GM15510 (cell line): Measurements from ENCODE around the gene GSK3A.

ENCODE experiments used
- POLR2A ChIP-seq: IDR thresholded peaks from 3 replicates; pipeline ENCODE4 v1.6.1; 2011; ENCODE audit warnings: borderline replicate concordance; ENCODE audit not compliant: insufficient read length; ENCODE audit errors: extremely low read depth

GSK3A gene

GRCh38 chr19:42242512-42243409, at the start of gene GSK3A:
Gene GSK3A, minus strand, starts transcription at chr19:42242602. Its CDS starts 137 bp downstream, at chr19:42242465.
- TF ChIP-seq POLR2A: peak; percentile 92

GRCh38 chr19:42291435-42291810, 49.0 kb upstream of the GSK3A start:
- TF ChIP-seq POLR2A: no peak

DNA sequence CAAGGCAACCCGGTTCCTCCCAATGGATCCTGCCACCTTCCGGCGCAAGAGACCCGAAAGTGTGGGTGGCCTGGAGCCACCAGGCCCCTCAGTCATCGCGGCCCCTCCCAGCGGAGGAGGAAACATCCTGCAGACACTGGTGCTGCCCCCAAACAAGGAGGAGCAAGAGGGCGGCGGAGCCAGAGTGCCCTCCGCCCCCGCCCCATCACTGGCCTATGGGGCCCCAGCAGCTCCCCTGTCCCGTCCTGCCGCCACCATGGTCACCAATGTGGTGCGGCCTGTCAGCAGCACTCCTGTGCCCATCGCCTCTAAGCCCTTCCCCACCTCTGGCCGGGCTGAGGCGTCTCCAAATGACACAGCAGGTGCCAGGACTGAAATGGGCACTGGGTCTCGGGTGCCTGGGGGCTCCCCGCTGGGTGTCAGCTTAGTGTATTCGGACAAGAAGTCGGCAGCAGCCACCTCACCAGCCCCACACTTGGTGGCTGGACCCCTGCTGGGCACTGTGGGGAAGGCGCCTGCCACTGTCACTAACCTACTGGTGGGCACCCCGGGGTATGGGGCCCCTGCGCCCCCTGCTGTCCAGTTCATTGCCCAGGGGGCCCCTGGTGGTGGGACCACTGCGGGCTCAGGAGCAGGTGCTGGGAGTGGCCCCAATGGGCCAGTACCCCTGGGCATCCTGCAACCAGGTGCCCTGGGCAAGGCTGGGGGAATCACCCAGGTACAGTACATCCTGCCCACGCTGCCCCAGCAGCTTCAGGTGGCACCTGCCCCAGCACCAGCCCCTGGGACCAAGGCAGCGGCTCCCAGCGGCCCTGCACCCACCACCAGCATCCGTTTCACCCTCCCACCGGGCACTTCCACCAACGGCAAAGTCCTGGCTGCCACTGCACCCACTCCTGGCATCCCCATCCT, 48.4 kb upstream of the GSK3A start:
- no peak for TF ChIP-seq POLR2A

DNA sequence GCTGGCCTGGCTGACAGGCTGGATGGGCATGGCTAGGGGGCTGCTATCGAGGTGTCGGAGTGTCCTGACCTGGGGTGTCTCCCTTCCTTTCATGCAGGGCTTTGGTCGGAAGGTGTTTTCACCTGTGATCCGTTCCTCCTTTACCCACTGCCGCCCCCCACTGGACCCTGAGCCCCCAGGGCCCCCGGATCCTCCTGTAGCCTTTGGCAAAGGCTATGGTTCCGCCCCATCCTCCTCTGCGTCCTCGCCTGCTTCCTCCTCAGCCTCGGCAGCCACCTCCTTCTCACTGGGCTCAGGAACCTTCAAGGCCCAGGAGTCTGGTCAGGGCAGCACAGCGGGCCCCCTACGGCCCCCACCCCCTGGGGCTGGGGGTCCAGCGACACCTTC, 47.7 kb upstream of the GSK3A start:
- no peak for TF ChIP-seq POLR2A

DNA sequence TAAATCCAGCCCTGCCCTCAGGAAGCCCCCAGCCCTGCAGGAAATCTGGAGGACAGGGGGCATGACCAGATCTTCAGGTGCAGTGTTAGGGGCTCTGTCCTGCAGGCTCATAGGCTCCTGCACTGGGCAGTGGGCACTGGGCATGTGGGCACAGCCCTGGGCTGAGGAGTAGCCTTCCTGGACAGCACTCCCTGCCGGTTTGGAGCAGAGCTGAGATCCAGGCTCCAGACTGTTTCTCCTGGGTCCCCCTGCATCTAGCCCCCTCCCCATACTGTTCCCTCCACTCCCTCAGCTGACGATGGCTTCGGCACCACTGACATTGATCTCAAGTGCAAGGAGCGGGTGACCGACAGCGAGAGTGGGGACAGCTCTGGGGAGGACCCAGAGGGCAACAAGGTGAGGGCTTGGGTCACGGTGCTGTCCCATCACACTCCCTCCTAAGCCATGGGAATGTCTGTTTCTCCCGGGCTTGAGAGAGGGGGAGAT, 47.2 kb upstream of the GSK3A start:
- TF ChIP-seq POLR2A: no peak

- TF ChIP-seq POLR2A: no peak
These were observed 46.6 kb upstream of the GSK3A start for GRCh38 chr19:42288881-42289555.

DNA sequence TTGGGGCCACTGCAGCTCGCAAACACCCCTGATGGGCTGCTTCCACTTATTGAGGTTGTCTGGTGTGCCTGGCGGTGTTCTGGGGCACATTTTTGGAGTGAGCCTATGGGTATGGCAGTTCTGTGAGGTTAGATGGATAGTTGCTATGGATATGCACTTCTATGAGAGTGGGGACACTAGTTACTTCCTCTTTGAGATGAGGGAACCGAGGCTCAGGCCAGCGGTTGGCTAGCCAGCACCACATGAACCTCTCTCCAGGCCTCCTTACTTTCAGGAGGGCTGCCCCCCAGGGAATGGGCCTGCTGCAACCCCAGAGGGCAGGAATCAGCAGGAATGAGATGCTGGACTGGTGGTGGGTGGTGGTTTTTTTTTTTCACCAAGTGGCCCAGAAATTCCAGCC, 46.0 kb upstream of the GSK3A start:
- no peak for TF ChIP-seq POLR2A

DNA sequence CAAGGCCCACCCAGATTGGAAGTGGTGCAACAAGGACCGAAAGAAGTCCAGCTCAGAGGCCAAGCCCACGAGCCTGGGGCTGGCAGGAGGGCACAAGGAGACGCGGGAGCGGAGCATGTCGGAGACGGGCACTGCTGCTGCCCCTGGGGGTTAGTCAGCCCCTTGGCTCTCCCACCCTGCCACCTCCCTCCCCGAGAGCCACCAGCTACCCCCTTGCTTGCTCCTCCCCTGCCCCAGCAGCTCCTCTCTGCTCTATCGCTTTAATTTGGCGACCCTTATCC, 45.4 kb upstream of the GSK3A start:
- TF ChIP-seq POLR2A: no peak

GRCh38 chr19:42287017-42287826, 44.8 kb upstream of the GSK3A start:
- TF ChIP-seq POLR2A: no peak

- no peak for TF ChIP-seq POLR2A
These were observed 44.1 kb upstream of the GSK3A start for GRCh38 chr19:42286349-42287016.

DNA sequence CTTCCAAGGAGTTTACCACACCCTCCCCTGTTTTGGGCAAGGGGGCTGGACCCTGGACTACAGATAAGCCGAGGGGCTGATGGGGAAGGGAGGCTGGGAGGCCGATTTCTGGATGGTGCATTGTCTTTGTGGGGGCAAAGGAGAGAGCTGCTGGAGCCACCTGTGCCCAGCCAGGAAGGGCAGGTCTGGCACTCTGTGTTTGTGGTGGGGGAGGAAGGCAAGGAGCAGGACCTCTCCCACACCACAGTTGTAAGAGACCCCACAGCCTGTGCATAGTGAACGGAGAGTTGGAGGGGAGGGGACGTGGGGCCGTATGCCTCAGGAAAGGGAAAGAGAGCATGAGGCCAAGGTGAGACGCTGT, 43.6 kb upstream of the GSK3A start:
- no peak for TF ChIP-seq POLR2A

DNA sequence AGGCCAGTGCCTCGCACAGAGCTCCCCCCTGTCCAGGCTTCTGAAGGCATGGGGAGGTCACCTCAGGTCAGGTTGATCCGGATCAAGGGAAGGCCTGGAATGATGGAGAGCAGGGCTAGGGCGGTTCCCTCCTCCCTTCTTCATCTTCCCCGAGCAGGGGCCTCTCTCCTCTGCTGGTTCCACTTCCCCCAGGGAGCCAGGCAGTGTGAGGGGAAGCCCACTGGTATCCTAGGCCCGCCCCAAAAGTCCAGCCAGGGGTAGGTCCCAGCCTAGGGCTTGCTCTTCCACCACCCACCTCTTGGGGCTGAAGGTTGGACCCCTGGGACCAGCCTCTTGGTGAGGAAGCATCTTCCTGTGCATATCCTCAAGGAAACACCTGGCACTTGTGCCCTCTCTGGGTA, 43.1 kb upstream of the GSK3A start:
- TF ChIP-seq POLR2A: no peak

GRCh38 chr19:42284591-42285341, 42.4 kb upstream of the GSK3A start:
- no peak for TF ChIP-seq POLR2A
